ENCODE results near the gene CMTM7. TPM values are rescaled to one million over a fixed set of nuclear protein-coding genes. Genes with fewer than 3 reads are reported as not detected.

The CMTM7 gene
- total RNA-seq, 4 donors from 2014 or later = 9.8 to 12.3 (median 11.4) TPM

DNA sequence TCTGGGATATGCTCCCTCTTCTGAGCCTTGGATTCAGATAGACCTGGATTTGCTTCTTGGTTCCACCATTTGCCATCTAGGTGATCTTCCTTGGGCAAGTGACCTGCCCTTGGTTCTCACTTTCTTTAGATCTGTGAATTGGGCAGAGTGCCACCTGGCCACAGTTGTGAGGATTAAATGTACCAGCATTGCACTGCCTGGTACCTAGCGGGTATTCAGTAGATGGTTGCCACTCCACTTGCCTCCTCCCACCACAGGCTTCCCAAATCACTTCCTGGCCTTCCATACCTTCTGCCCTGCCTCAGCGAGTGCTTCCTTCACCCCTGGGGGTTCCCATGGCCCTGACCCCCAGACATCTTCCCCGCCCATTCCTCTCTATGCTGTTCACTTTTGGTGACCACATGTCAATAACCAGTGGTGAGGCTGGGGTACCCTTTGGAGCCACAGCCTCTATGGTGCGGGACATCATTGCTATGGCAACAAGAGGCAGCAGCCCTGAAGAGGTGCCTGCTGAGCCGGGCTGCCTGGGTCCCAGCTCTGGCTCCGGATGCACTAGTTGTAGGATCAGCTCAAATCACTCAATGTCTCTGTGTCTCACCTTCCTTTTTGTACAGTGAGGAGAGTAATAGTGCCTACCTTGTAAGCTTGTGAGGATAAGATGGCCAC, 40.5 kb downstream of the CMTM7 start:
- no peak overlapping the region for H3K4me3 ChIP-seq (ENCODE audit: low read depth, poor library complexity, severe bottlenecking)
- DNase-seq (ENCODE audit: low spot score in 2 of 2) = peak in 1 of 2 donors; percentile 67
- TF ChIP-seq, protein P1, sequence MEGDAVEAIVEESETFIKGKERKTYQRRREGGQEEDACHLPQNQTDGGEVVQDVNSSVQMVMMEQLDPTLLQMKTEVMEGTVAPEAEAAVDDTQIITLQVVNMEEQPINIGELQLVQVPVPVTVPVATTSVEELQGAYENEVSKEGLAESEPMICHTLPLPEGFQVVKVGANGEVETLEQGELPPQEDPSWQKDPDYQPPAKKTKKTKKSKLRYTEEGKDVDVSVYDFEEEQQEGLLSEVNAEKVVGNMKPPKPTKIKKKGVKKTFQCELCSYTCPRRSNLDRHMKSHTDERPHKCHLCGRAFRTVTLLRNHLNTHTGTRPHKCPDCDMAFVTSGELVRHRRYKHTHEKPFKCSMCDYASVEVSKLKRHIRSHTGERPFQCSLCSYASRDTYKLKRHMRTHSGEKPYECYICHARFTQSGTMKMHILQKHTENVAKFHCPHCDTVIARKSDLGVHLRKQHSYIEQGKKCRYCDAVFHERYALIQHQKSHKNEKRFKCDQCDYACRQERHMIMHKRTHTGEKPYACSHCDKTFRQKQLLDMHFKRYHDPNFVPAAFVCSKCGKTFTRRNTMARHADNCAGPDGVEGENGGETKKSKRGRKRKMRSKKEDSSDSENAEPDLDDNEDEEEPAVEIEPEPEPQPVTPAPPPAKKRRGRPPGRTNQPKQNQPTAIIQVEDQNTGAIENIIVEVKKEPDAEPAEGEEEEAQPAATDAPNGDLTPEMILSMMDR (IDR thresholded peaks at IDR 0.05) = no peak
- TF ChIP-seq POLR2A (IDR thresholded peaks at IDR 0.05) = no peak
- 94 to 97% methylated on average over 6 of the region's 6 CpGs for WGBS, 2 donors
- intact Hi-C loops (cut with DNase I; ENCODE audit: low total_unique reads) = no loop called here

DNA sequence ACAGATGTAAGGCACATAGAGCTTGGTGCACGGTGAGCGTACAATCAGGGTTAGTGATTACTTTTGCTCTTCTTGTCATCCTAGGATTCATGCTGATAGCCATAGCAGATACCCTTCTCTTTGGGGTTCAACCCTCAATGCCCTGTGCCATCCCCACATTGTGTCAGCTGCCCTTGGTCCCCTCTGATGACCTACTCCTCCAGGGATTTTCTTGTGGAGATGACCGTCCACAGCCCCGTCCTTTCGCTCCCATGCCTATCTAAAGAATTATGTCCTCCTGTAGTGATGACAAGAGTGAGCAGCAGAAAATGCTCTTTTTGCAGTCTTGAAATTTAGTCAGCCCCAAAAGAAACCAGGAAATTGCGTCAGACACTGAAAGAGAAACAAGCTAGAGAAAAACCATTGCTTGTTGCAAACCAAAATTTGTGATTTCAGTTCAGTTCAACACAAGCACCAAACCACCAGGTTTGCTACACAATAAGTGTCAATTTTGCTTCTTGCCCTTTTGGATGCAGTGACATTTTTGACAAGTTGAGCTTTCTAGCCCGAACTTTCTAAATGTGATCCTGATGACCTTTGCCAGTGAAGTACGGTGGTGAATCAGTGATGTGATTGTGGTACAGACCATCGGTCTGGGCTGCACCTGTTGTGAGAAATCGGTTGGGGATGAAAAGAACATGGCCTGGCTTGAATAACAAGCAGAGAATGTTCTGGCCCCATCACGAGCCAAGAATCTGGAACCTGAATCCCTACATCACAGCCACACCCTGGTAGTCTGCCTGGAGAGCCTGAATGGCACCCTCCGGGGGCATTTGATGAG, 41.3 kb downstream of the CMTM7 start:
- intact Hi-C loops (cut with DNase I; ENCODE audit: low total_unique reads) = no loop called here
- H3K4me3 ChIP-seq (ENCODE audit: low read depth, poor library complexity, severe bottlenecking) = no peak overlapping the region
- 76% methylated on average over 12 of the region's 12 CpGs for WGBS, 2 donors
- TF ChIP-seq, protein P1 (IDR thresholded peaks at IDR 0.05) = no peak
- no peak for TF ChIP-seq POLR2A (IDR thresholded peaks at IDR 0.05)
- DNase-seq (ENCODE audit: low spot score in 2 of 2) = peak in 1 of 2 donors; percentile 62

DNA sequence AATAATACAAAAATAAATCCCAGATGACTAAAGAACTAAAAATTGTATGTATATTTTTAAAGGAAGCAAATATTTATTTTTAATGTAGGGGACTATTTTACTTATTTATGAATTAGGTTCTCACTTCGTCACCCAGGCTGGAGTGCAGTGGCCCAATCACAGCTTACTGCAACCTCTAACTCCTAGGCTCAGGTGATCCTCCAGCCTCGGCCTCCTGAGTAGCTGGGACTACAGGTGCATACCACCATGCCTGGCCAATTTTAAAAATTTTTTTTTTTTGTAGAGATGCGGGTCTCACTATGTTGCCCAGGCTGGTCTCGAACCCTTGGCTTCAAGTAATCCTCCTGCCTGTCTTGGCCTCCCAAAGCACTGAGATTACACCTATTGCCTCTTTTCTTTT, 42.6 kb downstream of the CMTM7 start:
- intact Hi-C loops (cut with DNase I; ENCODE audit: low total_unique reads) = no loop called here
- DNase-seq (ENCODE audit: low spot score in 2 of 2) = peak in 1 of 2 donors; percentile 15
- WGBS, 2 donors = 93 to 94% methylated on average over 4 of the region's 4 CpGs
- H3K4me3 ChIP-seq (ENCODE audit: low read depth, poor library complexity, severe bottlenecking) = no peak overlapping the region
- TF ChIP-seq POLR2A (IDR thresholded peaks at IDR 0.05) = no peak
- TF ChIP-seq, protein P1 (IDR thresholded peaks at IDR 0.05) = no peak

DNA sequence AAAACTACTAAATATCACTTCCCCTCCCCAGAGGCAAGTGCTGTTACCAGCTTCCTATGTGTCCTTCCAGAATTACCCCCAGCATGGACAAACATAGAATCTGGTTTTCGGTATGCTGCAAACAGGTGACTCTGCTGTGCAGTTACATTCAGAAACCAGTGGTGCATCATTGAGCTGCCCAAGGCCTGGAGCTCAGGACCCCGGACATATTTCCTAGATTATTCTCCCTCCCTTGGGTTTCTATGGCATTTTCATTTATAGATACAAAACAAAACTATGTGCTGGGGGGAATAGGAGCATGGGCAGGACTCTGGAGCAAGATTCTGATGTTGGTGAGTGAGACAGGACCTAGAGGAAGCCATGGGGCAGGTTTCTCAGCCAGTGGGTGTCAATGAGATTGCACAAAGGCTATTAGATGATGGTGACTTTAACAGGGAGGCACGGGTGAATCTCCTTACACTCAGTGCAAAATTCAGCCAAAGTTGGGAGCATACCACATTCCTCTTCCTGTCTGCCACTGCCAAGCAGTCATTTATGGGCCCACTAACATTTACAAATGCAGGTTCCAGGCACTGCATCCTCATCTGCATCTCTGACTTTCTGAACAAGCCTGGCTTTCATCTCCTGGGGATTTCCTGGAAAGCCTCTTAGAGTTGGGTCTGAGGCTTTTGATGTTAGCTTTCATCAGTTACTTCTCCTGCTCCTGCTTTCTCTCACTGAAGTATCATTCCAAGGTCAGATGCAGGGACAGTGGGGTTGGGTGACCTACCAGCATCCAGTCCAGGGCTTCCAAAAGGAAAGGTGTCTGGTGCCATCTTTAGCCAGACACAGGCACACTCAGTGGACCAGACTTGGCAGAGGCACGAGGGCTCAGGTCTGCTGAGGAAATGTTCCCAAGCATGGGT, 44.5 kb downstream of the CMTM7 start:
- intact Hi-C loops (cut with DNase I; ENCODE audit: low total_unique reads) = no loop called here
- peak in 1 of 2 donors; percentile 21 for DNase-seq (ENCODE audit: low spot score in 2 of 2)
- H3K4me3 ChIP-seq (ENCODE audit: low read depth, poor library complexity, severe bottlenecking) = no peak overlapping the region
- 74 to 84% methylated on average over 4 of the region's 4 CpGs for WGBS, 2 donors
- TF ChIP-seq, protein P1 (IDR thresholded peaks at IDR 0.05) = no peak
- TF ChIP-seq POLR2A (IDR thresholded peaks at IDR 0.05) = no peak

DNA sequence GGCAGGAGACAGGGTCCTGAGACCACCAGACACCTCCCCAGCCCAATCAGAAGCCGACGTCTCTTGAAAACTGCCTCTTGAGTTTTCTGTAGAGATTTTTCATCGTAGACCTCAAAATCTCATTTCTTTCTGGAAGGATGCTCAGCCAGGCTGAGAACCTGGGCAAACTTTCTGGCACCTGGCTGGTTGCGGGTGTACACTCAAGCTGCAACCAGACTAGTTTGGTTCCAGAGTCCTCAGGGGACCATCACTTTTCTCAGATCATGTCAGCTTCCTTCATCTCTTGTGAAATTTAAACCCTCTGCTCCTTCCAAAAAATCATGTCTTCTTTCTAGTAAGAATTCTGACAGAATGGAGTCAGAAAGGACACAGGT, 45.1 kb downstream of the CMTM7 start:
- no peak for TF ChIP-seq POLR2A (IDR thresholded peaks at IDR 0.05)
- 91 to 94% methylated on average over 4 of the region's 4 CpGs for WGBS, 2 donors
- H3K4me3 ChIP-seq (ENCODE audit: low read depth, poor library complexity, severe bottlenecking) = no peak overlapping the region
- intact Hi-C loops (cut with DNase I; ENCODE audit: low total_unique reads) = no loop called here
- DNase-seq (ENCODE audit: low spot score in 2 of 2) = no peak
